Stimulated activated CD8-positive, alpha-beta memory T cell treated with anti-CD3 and anti-CD28 coated beads, Interleukin-15, amount 100 ng/mL, for 48 hours (primary cell): Measurements from ENCODE around the gene FSTL5.
"Not testable (repeated sequence)": the region's sequence is repeated elsewhere in the genome, so short reads cannot be mapped to it uniquely, and the experiment has no call there.

Source experiments
- DNase-seq, 2 donors: peaks; one replicate each; pipeline ENCODE4 v3.0.0-alpha.2; 2020; ENCODE audit warnings: low read depth in 2 of 2

The FSTL5 gene

GRCh38 chr4:162103908-162104307 lies 59.9 kb downstream of the FSTL5 start:
- not testable (repeated sequence) for DNase-seq

GRCh38 chr4:162102713-162103112 lies 61.1 kb downstream of the FSTL5 start:
- DNase-seq, result no peak

GRCh38 chr4:162101337-162101736 lies 62.5 kb downstream of the FSTL5 start:
- DNase-seq, result no peak

GRCh38 chr4:162075726-162076125 lies 88.1 kb downstream of the FSTL5 start:
- DNase-seq, result no peak

- DNase-seq, result no peak
Observed at GRCh38 chr4:162061214-162061613, 102.6 kb downstream of the FSTL5 start.

- DNase-seq, result no peak
Observed at GRCh38 chr4:162059656-162060055, 104.1 kb downstream of the FSTL5 start.

GRCh38 chr4:162056990-162057389 lies 106.8 kb downstream of the FSTL5 start:
- no peak for DNase-seq

GRCh38 chr4:162046135-162046534 lies 117.7 kb downstream of the FSTL5 start:
- no peak for DNase-seq

GRCh38 chr4:162038112-162038511 lies 125.7 kb downstream of the FSTL5 start:
- DNase-seq, result no peak

GRCh38 chr4:162017863-162018262 lies 145.9 kb downstream of the FSTL5 start:
- DNase-seq, result no peak

- DNase-seq, result no peak
Observed at GRCh38 chr4:162016991-162017390, 146.8 kb downstream of the FSTL5 start.

GRCh38 chr4:162016219-162016618 lies 147.6 kb downstream of the FSTL5 start:
- no peak for DNase-seq

GRCh38 chr4:162015090-162015489 lies 148.7 kb downstream of the FSTL5 start:
- DNase-seq, result no peak

GRCh38 chr4:162011089-162011488 lies 152.7 kb downstream of the FSTL5 start:
- DNase-seq, result no peak

- no peak for DNase-seq
Observed at GRCh38 chr4:162010362-162010761, 153.4 kb downstream of the FSTL5 start.

- DNase-seq, result no peak
Observed at GRCh38 chr4:161992317-161992716, 171.5 kb downstream of the FSTL5 start.

- DNase-seq, result no peak
Observed at GRCh38 chr4:161991811-161992210, 172.0 kb downstream of the FSTL5 start.

GRCh38 chr4:161990721-161991120 lies 173.1 kb downstream of the FSTL5 start:
- DNase-seq, result no peak

- no peak for DNase-seq
Observed at GRCh38 chr4:161988946-161989345, 174.9 kb downstream of the FSTL5 start.

GRCh38 chr4:161987611-161988010 lies 176.2 kb downstream of the FSTL5 start:
- no peak for DNase-seq

- no peak for DNase-seq
Observed at GRCh38 chr4:161952382-161952781, 211.4 kb downstream of the FSTL5 start.

- DNase-seq, result no peak
Observed at GRCh38 chr4:161949946-161950725, 213.7 kb downstream of the FSTL5 start.

- DNase-seq, result no peak
Observed at GRCh38 chr4:161948026-161948770, 215.6 kb downstream of the FSTL5 start.
